Lower lobe of right lung (tissue), 2 donors: ENCODE measurements around the gene GOLGA3. TPM values are rescaled to one million over a fixed set of nuclear protein-coding genes. Genes with fewer than 3 reads are reported as not detected.

Experiments
- ATAC-seq, 2 donors: fragments of 200-7000 bp; cut with Tn5 transposase; one replicate each; pipeline ENCODE4 v1.9.1; 2020 to 2022; ENCODE audit warnings: mild to moderate bottlenecking in 2 of 2, moderate library complexity in 2 of 2
- DNase-seq: peaks from one replicate; pipeline ENCODE4 v3.0.0-alpha.2; 2020
- H3K27ac ChIP-seq: fragments of 200-600 bp; one replicate; pipeline ENCODE4 v1.8.0; 2022
- H3K27me3 ChIP-seq: fragments of 200-600 bp; one replicate; pipeline ENCODE4 v1.8.0; 2022; ENCODE audit warnings: low read depth
- H3K36me3 ChIP-seq: fragments of 200-600 bp; one replicate; pipeline ENCODE4 v1.8.0; 2022; ENCODE audit warnings: mild to moderate bottlenecking
- H3K4me1 ChIP-seq: fragments of 200-600 bp; one replicate; pipeline ENCODE4 v1.8.0; 2022
- H3K4me3 ChIP-seq: fragments of 200-600 bp; one replicate; pipeline ENCODE4 v1.8.0; 2022; ENCODE audit warnings: mild to moderate bottlenecking
- H3K9me3 ChIP-seq: fragments of 200-600 bp; one replicate; pipeline ENCODE4 v1.8.0; 2022
- intact Hi-C: fragments of 100-400 bp; cut with DNase I; formaldehyde crosslinking; loops from one replicate; pipeline ENCODE4 v1.11.0; 2022
- total RNA-seq: library from RNA; stranded (reverse); fragmentation: NEBNext Ultra II Directional; extraction: Animal tissue kit (Norgen Biotek cat#: 25700); gene quantifications from one replicate; pipeline ENCODE4 v1.2.1, GENCODE V29; 2021
- TF ChIP-seq, protein P1 (sequence below): fragments of 200-600 bp; IDR thresholded peaks from one replicate; pipeline ENCODE4 v1.8.0; 2022; ENCODE audit warnings: antibody characterized with exemption, mild to moderate bottlenecking
- donor health status: DM: no; HTN: yes; CAD: no; lungs with severe emphysema.

GOLGA3 gene
- total RNA-seq, 1 donor from 2014 or later: 59.7 TPM

DNA sequence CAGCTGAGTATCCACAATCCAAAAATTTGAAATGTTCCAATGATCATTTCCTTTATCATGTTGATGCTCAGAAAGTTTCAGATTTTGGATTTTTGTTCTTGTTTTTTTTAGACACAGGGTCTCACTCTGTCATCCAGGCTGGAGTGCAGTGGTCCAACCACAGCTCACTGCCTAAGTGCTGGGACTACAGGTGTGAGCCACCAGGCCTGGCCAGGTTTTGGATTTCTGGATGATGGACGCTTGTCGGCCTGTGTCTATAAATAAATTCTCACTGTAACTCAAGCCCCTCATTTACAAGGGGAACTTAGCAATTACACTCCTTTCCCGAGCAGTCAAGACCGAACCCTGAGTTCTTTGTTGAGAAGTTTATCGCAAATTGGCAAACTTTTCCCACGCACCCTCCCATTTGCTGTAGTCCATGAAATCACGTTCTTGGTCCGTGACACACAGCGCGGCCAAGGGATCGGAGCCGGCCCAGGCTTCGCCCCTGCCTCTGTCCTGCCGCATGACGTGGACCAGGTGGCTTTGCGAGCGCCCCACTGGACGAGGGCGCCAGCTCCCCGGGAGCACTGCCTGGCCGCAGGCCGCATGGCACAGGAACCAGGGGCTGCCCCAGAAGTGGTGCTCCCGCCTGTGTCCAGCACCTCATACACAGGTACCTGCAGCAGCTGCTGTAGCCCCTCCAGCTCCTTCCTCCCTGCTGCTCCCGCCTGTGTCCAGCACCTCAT, 53.0 kb downstream of the GOLGA3 start:
- Histone ChIP-seq H3K4me1 (peaks cover 17% of the 10 kb centered on the region), H3K36me3 (peaks cover 94% of the 10 kb centered on the region), H3K27ac (no peak overlapping the region), H3K27me3 (no peaks in the 10 kb centered on the region), H3K9me3 (no peaks in the 10 kb centered on the region), H3K4me3 (no peak overlapping the region)
- TF ChIP-seq, protein P1, sequence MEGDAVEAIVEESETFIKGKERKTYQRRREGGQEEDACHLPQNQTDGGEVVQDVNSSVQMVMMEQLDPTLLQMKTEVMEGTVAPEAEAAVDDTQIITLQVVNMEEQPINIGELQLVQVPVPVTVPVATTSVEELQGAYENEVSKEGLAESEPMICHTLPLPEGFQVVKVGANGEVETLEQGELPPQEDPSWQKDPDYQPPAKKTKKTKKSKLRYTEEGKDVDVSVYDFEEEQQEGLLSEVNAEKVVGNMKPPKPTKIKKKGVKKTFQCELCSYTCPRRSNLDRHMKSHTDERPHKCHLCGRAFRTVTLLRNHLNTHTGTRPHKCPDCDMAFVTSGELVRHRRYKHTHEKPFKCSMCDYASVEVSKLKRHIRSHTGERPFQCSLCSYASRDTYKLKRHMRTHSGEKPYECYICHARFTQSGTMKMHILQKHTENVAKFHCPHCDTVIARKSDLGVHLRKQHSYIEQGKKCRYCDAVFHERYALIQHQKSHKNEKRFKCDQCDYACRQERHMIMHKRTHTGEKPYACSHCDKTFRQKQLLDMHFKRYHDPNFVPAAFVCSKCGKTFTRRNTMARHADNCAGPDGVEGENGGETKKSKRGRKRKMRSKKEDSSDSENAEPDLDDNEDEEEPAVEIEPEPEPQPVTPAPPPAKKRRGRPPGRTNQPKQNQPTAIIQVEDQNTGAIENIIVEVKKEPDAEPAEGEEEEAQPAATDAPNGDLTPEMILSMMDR: no peak
- ATAC-seq (no peak), DNase-seq (no peak)
- intact Hi-C loops: no loop called here

DNA sequence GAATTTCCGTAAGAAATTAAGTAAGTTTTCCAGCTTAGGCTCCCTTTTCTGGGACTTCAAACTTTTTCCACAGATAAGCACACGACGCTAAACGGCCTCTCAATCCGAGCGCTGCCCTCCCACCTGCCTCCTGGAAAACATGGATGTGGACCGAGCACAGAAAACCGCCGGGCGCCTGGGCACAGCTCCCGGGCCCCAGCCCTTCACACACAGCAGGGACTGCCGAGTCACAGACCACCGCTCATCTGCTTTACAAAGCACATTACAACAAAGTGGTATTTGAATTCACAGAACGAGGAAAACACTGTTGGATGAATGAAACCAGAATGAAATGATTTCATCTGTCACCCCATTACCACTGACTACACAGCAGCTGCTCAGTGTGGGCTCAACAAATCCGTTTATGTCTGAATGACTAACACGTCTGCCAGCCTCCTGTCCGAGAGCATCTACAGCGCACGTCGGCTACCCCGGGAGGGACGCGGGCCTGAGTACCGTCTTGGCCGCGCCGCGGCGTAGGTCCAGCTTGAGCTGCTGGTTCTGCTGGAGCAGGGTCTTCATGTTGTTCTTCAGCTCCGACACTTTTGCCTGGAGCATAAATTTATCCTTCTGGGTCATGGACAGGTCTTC, 53.9 kb downstream of the GOLGA3 start:
- intact Hi-C loops: no loop called here

DNA sequence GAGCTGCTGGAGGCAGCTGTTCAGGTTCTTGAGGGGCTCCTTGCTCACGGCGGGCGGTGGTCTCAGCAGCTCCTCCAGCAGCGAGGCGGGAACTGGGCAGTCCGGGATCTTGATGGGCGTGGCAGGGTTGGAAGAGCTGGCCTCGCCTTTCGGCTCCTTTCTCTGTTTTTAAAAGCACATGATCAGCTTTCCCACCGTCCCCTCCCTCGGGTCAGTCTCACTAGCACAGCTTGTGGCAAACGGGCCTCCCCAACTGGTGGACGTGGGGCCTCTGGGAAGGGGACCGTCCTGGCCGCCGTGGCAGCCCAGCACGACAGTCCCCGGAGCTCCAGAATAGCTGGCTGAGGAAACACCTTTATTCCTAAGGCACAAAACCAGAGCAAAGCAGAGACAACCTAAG, 54.5 kb downstream of the GOLGA3 start:
- Histone ChIP-seq H3K4me1 (peaks cover 25% of the 10 kb centered on the region), H3K4me3 (no peak overlapping the region), H3K36me3 (peaks cover 79% of the 10 kb centered on the region), H3K9me3 (no peaks in the 10 kb centered on the region), H3K27ac (no peak overlapping the region), H3K27me3 (no peaks in the 10 kb centered on the region)
- ATAC-seq (no peak), DNase-seq (no peak)
- TF ChIP-seq, protein P1: no peak
- intact Hi-C loops: no loop called here

More for the DNA sequence above, 53.9 kb downstream of the GOLGA3 start:
- H3K27ac ChIP-seq: no peak overlapping the region
- H3K4me1 ChIP-seq: peaks cover 19% of the 10 kb centered on the region
- H3K4me3 ChIP-seq: no peak overlapping the region
- DNase-seq (no peak), ATAC-seq (no peak)
- H3K27me3 ChIP-seq: no peaks in the 10 kb centered on the region
- TF ChIP-seq, protein P1: no peak
- H3K36me3 ChIP-seq: peaks cover 85% of the 10 kb centered on the region
- H3K9me3 ChIP-seq: no peaks in the 10 kb centered on the region

GRCh38 chr12:132773077-132773955, 55.4 kb downstream of the GOLGA3 start:
- no peaks in the 10 kb centered on the region for H3K9me3 ChIP-seq
- DNase-seq: no peak
- H3K36me3 ChIP-seq: peaks cover 71% of the 10 kb centered on the region
- no peak overlapping the region for H3K4me3 ChIP-seq
- ATAC-seq: no peak
- H3K4me1 ChIP-seq: peaks cover 33% of the 10 kb centered on the region
- TF ChIP-seq, protein P1: no peak
- H3K27me3 ChIP-seq: no peaks in the 10 kb centered on the region
- H3K27ac ChIP-seq: peak overlapping the region; percentile 6
- intact Hi-C loops: no loop called here

- no peak for ATAC-seq
- H3K4me1 ChIP-seq: peaks cover 36% of the 10 kb centered on the region
- DNase-seq: no peak
Observed at GRCh38 chr12:132772606-132773005, 56.1 kb downstream of the GOLGA3 start.

More at GRCh38 chr12:132772606-132773005, 56.1 kb downstream of the GOLGA3 start:
- no peaks in the 10 kb centered on the region for H3K9me3 ChIP-seq
- H3K27me3 ChIP-seq: no peaks in the 10 kb centered on the region
- peaks cover 64% of the 10 kb centered on the region for H3K36me3 ChIP-seq
- no peak overlapping the region for H3K4me3 ChIP-seq
- peak overlapping the region; percentile 6 for H3K27ac ChIP-seq
- intact Hi-C loops: no loop called here
- TF ChIP-seq, protein P1: no peak
